ENCODE measurements around the gene SANBR.

SANBR gene

GRCh38 chr2:61090386-61090921 is 24.8 kb downstream of the SANBR start:
- DNase-seq: no peak

- DNase-seq: no peak
Measured at GRCh38 chr2:61091485-61091884, 25.8 kb downstream of the SANBR start.

GRCh38 chr2:61096438-61096837 is 30.8 kb downstream of the SANBR start:
- no peak for DNase-seq

GRCh38 chr2:61100801-61101200 is 35.1 kb downstream of the SANBR start:
- DNase-seq: no peak

GRCh38 chr2:61109291-61109690 is 43.6 kb downstream of the SANBR start:
- DNase-seq: no peak

GRCh38 chr2:61111708-61112107 is 46.0 kb downstream of the SANBR start:
- DNase-seq: no peak

GRCh38 chr2:61114147-61114546 is 48.5 kb downstream of the SANBR start:
- no peak for DNase-seq
